IPS DF 4.7 (cell line): ENCODE data around the gene RABAC1.

Experiments used
- DNase-seq: peaks from one replicate; pipeline ENCODE4 v3.0.0-alpha.2; 2013; ENCODE audit warnings: low spot score; ENCODE audit errors: extremely low read depth

RABAC1 gene

DNA sequence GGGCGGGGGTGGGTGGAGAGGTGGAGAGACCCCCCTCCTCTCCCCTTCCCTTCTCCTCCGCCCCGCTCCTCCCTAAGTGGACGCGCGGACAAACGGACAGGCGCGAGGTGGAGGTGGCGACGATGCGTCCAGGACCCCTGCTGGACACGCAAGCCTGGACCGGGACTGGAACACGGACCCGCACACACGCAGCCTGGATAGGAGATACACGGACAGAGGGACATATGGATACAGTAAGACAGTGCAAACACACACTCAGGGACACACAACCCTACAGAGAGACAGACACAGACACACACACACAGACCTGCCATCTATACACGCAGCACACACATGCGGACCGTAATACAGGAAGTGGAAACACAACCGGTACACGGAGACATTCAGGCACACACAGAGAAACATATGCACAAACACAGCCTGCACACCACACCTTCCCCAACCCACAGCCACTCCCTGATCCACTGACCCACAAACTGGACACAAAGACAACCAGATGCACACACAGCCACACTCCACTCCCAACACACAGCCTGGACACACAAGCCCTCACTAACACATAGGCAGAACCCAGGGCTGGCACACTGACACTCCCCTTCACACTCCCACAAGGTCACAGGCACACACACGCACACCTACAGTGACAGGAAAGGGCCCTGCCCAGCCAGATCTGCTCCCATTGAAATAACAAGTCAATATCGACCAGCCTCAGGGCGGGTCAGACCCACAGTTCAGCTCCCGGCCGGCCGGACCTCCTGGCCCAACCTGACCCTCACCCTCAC is 30.2 kb downstream of the RABAC1 start:
- DNase-seq, result no peak

- DNase-seq, result no peak
Observed at GRCh38 chr19:41928221-41928683, 30.9 kb downstream of the RABAC1 start, which contains the start of gene ERFL. Gene ERFL, minus strand, starts transcription at chr19:41928449. Its CDS starts 15,530 bp downstream, at chr19:41912919.

GRCh38 chr19:41927497-41928192 is 31.5 kb downstream of the RABAC1 start:
- DNase-seq, result no peak

GRCh38 chr19:41926763-41927496 is 32.2 kb downstream of the RABAC1 start:
- no peak for DNase-seq

DNA sequence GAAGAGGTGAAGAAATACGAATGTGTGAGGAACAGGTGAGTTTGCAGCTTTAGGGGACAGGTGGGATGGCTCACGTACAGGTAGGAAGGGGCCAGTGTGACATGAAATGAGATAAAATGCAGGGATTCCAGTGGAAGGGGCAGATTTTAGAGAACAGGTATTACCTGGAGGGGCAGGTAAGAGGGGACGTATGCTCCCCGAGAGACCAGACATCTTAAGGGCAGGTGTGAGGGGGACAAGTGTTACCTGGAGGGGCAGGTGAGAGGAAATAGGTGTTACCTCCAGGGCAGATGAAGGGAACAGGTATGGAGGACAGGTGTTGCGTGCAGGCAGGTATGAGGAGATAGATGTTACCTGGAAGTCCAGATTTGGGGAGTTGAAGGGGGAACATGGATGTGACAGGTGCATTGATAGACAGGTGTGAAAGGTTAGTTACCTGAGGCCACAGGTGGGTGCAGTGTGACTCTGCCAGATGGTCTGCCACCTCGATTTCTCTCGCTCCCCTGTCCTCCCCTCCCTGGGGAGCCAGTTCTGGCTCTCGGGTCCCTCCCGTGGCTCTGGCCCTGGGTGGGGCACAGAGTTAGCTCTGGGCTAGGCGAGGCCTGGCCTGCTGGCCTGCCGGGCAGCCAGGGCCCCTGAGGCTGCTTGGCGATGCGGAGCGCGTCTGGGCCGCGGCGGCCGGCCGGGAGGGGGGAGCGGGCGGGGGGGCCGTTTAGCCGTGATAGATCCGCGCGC is 32.9 kb downstream of the RABAC1 start:
- no peak for DNase-seq

GRCh38 chr19:41925208-41926003 is 33.7 kb downstream of the RABAC1 start:
- no peak for DNase-seq

DNA sequence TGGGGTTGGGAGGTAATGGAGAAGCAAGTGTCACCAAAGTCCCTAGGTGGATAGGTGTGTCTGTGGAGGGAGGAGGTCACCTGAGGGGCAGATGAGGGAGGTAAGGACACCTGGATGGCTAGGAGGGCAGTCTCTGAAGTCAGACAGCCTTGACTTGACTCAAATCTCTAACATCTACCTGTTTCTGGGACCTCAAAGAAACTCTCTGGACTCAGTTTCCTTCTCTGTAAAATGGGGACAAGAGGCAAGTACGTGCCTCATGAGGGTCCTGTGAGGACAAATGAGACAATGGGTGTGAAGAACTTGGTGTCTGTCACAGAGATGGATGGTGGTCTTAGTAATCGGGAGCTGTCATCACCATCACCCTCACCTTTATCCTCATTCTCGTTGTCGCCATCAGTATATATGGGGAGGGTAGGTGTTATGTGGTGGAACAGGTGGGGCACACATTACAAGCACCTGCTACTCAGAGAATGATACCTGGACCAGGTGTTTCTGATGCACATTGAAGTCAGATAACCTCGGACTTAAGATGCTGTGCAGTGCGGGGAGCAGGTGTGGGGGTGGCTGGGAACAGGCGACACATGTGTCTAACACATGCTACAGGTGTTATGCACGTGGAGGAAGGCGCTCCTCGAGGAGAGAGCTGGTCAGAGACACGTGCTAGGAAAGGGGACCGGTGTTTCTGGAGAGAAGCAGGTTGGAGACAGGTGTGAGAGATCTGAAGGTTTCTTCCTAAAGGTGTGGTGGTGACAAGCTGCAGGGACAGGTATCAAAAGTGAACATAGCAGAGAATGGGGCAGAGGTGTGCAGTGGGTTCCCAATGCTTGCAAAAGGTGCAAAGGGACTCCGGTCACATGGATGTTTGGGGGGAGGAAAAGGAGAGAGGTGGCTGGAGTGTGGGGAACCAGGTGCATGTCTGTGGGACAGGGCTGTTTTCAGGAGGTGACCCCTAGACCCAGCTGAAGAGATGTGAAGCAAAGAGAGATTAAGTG is 34.7 kb downstream of the RABAC1 start:
- no peak for DNase-seq

- DNase-seq, result no peak
Observed at GRCh38 chr19:41923045-41923788, 35.9 kb downstream of the RABAC1 start.

GRCh38 chr19:41922585-41922984 is 36.5 kb downstream of the RABAC1 start:
- DNase-seq, result no peak

- no peak for DNase-seq
Observed at GRCh38 chr19:41921577-41922576, 37.2 kb downstream of the RABAC1 start.

- DNase-seq, result no peak
Observed at GRCh38 chr19:41920882-41921576, 38.1 kb downstream of the RABAC1 start.

- no peak for DNase-seq
Observed at GRCh38 chr19:41919948-41920712, 39.0 kb downstream of the RABAC1 start.

DNA sequence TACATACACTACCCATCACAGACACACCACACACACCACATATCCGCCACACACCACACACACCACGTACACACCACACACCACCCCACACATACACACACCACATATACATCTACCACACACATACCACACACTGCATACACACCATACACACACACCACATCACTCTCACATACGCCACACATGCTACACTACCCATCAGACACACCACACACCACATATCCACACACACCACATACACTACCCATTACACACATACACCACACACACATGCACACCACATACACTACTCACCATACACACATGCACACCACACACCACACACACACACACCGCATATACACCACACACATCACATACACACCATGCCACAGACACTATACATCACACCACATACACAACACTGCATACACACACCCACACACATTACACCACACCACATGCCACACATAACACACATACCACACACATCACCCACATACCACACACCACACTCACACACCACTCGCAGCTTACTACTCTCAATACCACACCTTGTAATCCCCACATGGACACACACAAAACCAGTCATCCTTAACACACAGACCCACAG is 40.4 kb downstream of the RABAC1 start:
- DNase-seq, result no peak

DNA sequence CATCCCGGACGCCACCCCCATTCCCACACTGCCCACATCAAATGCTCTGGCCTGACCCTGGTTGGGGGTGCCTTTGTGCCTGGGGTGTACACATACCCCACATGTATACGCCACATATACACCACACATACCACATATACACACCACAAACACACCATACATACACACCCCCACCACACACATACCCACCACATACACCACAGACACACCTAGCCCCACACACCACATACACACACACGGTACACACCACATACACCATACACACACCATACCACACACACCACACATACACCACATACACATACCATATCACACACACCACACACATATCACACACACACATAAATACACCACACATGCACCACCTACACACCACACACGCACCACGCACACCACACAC is 41.0 kb downstream of the RABAC1 start:
- DNase-seq, result no peak

- no peak for DNase-seq
Observed at GRCh38 chr19:41917676-41918075, 41.4 kb downstream of the RABAC1 start.
